ENCODE results near the gene MRPS22.

Gene MRPS22

DNA sequence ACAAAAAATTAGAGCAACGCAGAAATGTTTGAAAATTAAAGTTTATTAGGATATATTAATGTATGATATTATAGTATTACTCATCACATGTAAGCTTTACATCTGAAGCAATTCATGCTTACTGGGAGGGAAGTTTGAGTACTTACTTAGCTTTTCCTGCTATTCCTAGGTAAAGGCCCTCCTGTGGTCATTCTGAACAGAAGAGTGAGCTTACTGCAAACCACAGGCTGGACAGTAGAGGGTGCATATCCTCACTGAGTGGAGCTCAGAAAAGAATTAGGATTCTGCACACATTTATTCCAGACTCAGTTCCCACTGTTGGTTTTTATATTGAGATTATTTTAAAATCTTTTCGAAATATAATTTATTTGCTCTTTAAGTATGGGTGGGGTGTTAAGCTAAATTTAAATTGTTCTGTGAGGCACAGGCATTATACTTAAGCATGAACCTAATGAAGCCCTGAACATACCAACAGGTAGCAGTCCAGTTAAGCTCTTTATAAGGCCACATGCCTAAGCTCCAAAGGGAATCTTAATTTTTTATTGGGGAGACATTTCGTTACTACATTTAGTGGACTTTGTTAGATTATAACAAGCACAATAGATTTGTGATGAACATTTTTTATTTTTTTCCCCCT, 10.2 kb downstream of the MRPS22 start:
- Histone ChIP-seq H3K27me3 (ENCODE audit: control insufficient read depth, insufficient read depth, low read length) (no peaks in the 10 kb centered on the region), H3K36me3 (ENCODE audit: control insufficient read depth, insufficient read depth, low read length) (peaks cover 27% of the 10 kb centered on the region)

DNA sequence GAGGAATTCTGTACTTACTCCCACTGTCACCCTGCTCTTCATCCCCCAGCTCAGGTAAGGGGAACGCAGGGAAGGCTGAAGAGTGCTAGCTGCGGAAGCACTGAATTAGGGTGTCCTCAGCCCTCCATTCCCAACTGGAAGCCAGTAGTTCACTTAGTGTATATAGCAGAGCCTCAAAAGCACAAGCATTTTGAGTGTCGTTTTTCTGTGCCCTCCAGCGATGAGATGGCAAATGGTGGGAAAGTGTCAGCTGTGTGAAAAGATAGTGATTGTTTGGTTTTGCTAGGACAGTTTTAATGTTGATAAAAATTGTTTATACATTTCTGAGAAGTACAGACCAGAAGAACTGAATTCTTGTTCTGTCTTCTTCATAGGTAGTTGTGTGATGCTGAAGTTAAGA, 10.8 kb downstream of the MRPS22 start:
- H3K9me3 ChIP-seq (ENCODE audit: control insufficient read depth, low read length): no peaks in the 10 kb centered on the region
- peaks cover 25% of the 10 kb centered on the region for H3K36me3 ChIP-seq (ENCODE audit: control insufficient read depth, insufficient read depth, low read length)
- H3K4me1 ChIP-seq (ENCODE audit: control insufficient read depth, insufficient read depth, low read length): no peaks in the 10 kb centered on the region
- no peaks in the 10 kb centered on the region for H3K27me3 ChIP-seq (ENCODE audit: control insufficient read depth, insufficient read depth, low read length)
- no peak overlapping the region for H3K9ac ChIP-seq (ENCODE audit: low read length)
- H3K4me3 ChIP-seq (ENCODE audit: low read length): no peak overlapping the region

More for the DNA sequence above, 10.2 kb downstream of the MRPS22 start:
- Histone ChIP-seq H3K4me1 (ENCODE audit: control insufficient read depth, insufficient read depth, low read length) (no peaks in the 10 kb centered on the region), H3K9ac (ENCODE audit: low read length) (no peak overlapping the region), H3K9me3 (ENCODE audit: control insufficient read depth, low read length) (no peaks in the 10 kb centered on the region), H3K4me3 (ENCODE audit: low read length) (no peak overlapping the region)

GRCh38 chr3:139355476-139355875, 11.7 kb downstream of the MRPS22 start:
- no peak overlapping the region for H3K9ac ChIP-seq (ENCODE audit: low read length)
- H3K36me3 ChIP-seq (ENCODE audit: control insufficient read depth, insufficient read depth, low read length): peaks cover 20% of the 10 kb centered on the region
- H3K4me3 ChIP-seq (ENCODE audit: low read length): no peak overlapping the region
- H3K4me1 ChIP-seq (ENCODE audit: control insufficient read depth, insufficient read depth, low read length): no peaks in the 10 kb centered on the region
- H3K27me3 ChIP-seq (ENCODE audit: control insufficient read depth, insufficient read depth, low read length): no peaks in the 10 kb centered on the region
- H3K9me3 ChIP-seq (ENCODE audit: control insufficient read depth, low read length): no peaks in the 10 kb centered on the region

DNA sequence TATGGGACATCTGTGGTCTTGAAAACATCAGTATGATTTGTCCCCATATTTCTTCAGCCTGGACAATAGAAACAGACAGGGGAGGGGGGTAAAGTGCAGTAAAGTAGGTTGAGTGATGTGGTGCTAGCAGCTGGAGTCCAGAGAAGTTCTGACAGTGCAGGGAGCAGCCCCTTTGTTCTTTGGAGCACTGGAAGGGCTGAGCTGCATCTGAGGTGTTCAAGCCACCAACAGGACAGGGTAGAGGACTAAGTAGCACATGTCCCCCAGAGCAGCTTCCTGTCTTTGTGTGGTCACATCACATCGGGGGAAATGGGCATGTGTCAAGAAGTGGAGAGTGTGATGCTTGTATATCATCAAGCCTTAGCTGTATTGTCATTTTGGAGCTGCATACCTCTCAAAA, 12.1 kb downstream of the MRPS22 start:
- no peak overlapping the region for H3K4me3 ChIP-seq (ENCODE audit: low read length)
- H3K27me3 ChIP-seq (ENCODE audit: control insufficient read depth, insufficient read depth, low read length): no peaks in the 10 kb centered on the region
- H3K9me3 ChIP-seq (ENCODE audit: control insufficient read depth, low read length): no peaks in the 10 kb centered on the region
- H3K36me3 ChIP-seq (ENCODE audit: control insufficient read depth, insufficient read depth, low read length): peaks cover 20% of the 10 kb centered on the region
- H3K4me1 ChIP-seq (ENCODE audit: control insufficient read depth, insufficient read depth, low read length): no peaks in the 10 kb centered on the region
- H3K9ac ChIP-seq (ENCODE audit: low read length): no peak overlapping the region

- no peak overlapping the region for H3K4me3 ChIP-seq (ENCODE audit: low read length)
- H3K36me3 ChIP-seq (ENCODE audit: control insufficient read depth, insufficient read depth, low read length): peaks cover 20% of the 10 kb centered on the region
- H3K27me3 ChIP-seq (ENCODE audit: control insufficient read depth, insufficient read depth, low read length): no peaks in the 10 kb centered on the region
- H3K9ac ChIP-seq (ENCODE audit: low read length): no peak overlapping the region
- no peaks in the 10 kb centered on the region for H3K9me3 ChIP-seq (ENCODE audit: control insufficient read depth, low read length)
- H3K4me1 ChIP-seq (ENCODE audit: control insufficient read depth, insufficient read depth, low read length): no peaks in the 10 kb centered on the region
Measured at GRCh38 chr3:139357899-139358298, 14.1 kb downstream of the MRPS22 start.

DNA sequence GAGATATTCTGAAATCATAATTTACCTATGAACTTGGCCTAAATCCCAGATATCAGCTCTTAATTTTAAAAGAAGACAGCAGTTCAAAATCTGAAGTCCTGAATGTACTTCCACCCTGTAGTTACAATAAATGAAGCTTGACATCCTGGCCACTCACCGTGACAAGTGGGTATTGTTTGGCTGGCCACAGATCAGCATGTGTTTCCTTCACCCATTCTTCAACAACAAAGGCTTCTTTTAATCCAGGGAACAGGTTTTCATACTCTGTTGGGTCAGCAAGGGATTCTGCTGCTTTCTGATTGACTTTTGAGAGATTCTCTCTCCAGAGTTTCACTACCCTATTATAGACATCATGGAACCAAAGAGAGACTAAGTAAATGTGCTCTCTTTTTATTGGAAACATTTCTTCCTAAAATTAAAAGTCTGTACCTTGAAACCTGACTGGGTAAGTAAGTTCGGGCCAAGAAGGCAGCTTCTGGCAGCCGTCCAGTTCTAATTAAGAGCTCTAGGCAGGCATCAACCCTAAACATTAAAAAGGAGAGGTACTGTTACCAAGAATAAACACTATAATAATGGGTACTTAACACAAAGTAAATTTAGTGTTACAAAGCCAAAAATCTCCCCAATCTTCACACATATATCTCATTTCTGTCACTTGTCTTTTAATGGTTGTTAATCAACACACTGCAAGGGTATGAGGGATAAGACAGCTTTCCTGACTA, 15.2 kb downstream of the MRPS22 start:
- Histone ChIP-seq H3K9me3 (ENCODE audit: control insufficient read depth, low read length) (no peaks in the 10 kb centered on the region), H3K36me3 (ENCODE audit: control insufficient read depth, insufficient read depth, low read length) (peaks cover 20% of the 10 kb centered on the region), H3K4me1 (ENCODE audit: control insufficient read depth, insufficient read depth, low read length) (no peaks in the 10 kb centered on the region), H3K27me3 (ENCODE audit: control insufficient read depth, insufficient read depth, low read length) (no peaks in the 10 kb centered on the region), H3K4me3 (ENCODE audit: low read length) (no peak overlapping the region), H3K9ac (ENCODE audit: low read length) (no peak overlapping the region)

DNA sequence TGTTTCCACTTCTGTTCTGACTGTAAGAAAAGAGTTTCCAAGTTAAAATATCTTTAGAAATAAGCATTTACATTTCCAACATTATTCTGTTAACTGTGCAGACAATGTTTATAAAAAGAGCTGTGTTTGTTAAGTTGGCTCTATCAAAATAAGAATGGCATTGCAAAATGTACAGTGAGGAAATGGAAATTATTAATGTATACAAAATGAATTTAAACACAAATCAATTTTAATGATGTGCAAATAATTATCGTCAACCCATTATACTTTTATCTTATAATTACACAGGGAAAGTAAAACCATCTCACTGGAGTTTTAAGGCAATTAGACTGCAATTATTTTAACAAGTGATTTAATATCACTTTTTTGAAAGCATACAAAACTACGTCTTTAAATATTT, 17.5 kb downstream of the MRPS22 start:
- H3K27me3 ChIP-seq (ENCODE audit: control insufficient read depth, insufficient read depth, low read length): no peaks in the 10 kb centered on the region
- no peaks in the 10 kb centered on the region for H3K9me3 ChIP-seq (ENCODE audit: control insufficient read depth, low read length)
- H3K36me3 ChIP-seq (ENCODE audit: control insufficient read depth, insufficient read depth, low read length): peaks cover 18% of the 10 kb centered on the region
- H3K4me1 ChIP-seq (ENCODE audit: control insufficient read depth, insufficient read depth, low read length): peaks cover 7% of the 10 kb centered on the region
- no peak overlapping the region for H3K4me3 ChIP-seq (ENCODE audit: low read length)
- no peak overlapping the region for H3K9ac ChIP-seq (ENCODE audit: low read length)

GRCh38 chr3:139364549-139364948, 20.7 kb downstream of the MRPS22 start:
- no peaks in the 10 kb centered on the region for H3K9me3 ChIP-seq (ENCODE audit: control insufficient read depth, low read length)
- H3K9ac ChIP-seq (ENCODE audit: low read length): no peak overlapping the region
- H3K4me3 ChIP-seq (ENCODE audit: low read length): no peak overlapping the region
- H3K27me3 ChIP-seq (ENCODE audit: control insufficient read depth, insufficient read depth, low read length): no peaks in the 10 kb centered on the region
- peaks cover 7% of the 10 kb centered on the region for H3K4me1 ChIP-seq (ENCODE audit: control insufficient read depth, insufficient read depth, low read length)
- peaks cover 9% of the 10 kb centered on the region for H3K36me3 ChIP-seq (ENCODE audit: control insufficient read depth, insufficient read depth, low read length)

DNA sequence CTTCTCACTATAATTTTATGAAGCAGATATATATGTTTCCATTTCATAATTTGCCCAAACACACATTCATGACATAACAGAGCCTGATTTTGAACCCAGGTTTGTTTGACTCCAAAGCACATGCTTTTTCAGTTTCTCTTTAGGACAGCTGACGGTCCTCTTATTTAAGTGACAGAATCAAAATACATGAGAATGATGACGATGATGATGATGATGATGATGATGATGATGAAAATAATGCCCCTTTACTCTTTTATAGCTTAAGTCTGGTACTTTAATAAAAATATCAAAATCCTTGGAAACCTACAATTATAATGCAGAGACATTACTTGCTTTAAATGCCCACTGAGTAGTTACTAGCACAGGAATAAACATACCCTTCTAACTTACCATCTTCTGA, 30.3 kb downstream of the MRPS22 start:
- Histone ChIP-seq H3K9ac (ENCODE audit: low read length) (no peak overlapping the region), H3K4me3 (ENCODE audit: low read length) (no peak overlapping the region), H3K4me1 (ENCODE audit: control insufficient read depth, insufficient read depth, low read length) (no peaks in the 10 kb centered on the region), H3K36me3 (ENCODE audit: control insufficient read depth, insufficient read depth, low read length) (peaks cover 13% of the 10 kb centered on the region), H3K9me3 (ENCODE audit: control insufficient read depth, low read length) (no peaks in the 10 kb centered on the region), H3K27me3 (ENCODE audit: control insufficient read depth, insufficient read depth, low read length) (no peaks in the 10 kb centered on the region)

DNA sequence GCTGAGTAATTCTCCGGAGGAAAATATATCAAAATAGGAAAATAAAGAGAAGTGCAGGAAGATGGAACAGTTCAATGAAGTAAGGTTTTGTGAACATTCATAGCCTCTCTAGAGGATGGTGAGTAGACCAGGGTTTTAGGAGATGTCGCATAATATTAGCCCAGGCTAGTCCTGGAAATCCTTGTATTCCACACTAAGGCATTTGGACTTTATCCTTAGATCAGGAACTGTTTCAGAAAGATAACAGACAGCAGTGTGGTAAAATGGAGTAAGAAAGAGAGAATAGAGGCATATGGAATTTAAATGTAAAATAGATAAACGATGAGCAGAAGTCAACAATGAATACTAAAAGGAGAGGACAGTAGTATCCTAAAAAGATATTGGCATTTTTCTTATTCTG, 33.6 kb downstream of the MRPS22 start:
- H3K9ac ChIP-seq (ENCODE audit: low read length): no peak overlapping the region

DNA sequence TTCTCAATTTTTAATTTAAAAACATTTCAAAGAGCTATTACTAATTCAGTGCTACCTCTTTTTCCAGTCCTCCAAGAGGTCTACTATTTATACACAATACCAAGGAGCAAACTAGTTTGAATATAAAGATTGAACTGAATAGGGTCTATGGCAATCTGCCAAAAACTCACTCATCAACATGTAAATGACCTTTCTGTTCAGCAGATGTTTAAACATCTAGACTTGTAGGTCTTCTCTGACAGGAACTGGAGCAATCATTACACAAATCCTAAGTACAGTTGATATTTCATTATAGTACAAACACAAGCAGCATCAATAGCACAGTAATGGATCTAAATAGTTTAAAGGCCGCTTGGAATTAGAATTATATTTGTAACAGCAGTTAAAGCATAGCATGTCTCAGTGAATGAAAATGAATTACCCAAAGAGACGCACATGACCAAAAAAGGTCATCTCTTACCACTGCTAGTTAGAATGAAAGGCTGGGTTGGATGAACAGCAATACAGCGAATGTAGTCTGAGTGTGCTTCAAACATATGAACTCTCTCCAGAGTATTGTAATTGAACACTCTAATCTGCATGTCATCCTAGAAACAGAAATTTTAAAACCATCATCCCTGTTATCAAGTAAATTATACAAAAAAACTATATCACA, 34.9 kb downstream of the MRPS22 start:
- no peak overlapping the region for H3K4me3 ChIP-seq (ENCODE audit: low read length)
- no peaks in the 10 kb centered on the region for H3K9me3 ChIP-seq (ENCODE audit: control insufficient read depth, low read length)
- no peaks in the 10 kb centered on the region for H3K4me1 ChIP-seq (ENCODE audit: control insufficient read depth, insufficient read depth, low read length)
- no peaks in the 10 kb centered on the region for H3K27me3 ChIP-seq (ENCODE audit: control insufficient read depth, insufficient read depth, low read length)
- H3K9ac ChIP-seq (ENCODE audit: low read length): no peak overlapping the region
- no peaks in the 10 kb centered on the region for H3K36me3 ChIP-seq (ENCODE audit: control insufficient read depth, insufficient read depth, low read length)

More for the DNA sequence above, 33.6 kb downstream of the MRPS22 start:
- no peaks in the 10 kb centered on the region for H3K4me1 ChIP-seq (ENCODE audit: control insufficient read depth, insufficient read depth, low read length)
- H3K27me3 ChIP-seq (ENCODE audit: control insufficient read depth, insufficient read depth, low read length): no peaks in the 10 kb centered on the region
- peaks cover 9% of the 10 kb centered on the region for H3K36me3 ChIP-seq (ENCODE audit: control insufficient read depth, insufficient read depth, low read length)
- H3K4me3 ChIP-seq (ENCODE audit: low read length): no peak overlapping the region
- no peaks in the 10 kb centered on the region for H3K9me3 ChIP-seq (ENCODE audit: control insufficient read depth, low read length)

GRCh38 chr3:139380575-139380974, 36.8 kb downstream of the MRPS22 start:
- Histone ChIP-seq H3K36me3 (ENCODE audit: control insufficient read depth, insufficient read depth, low read length) (no peaks in the 10 kb centered on the region), H3K9me3 (ENCODE audit: control insufficient read depth, low read length) (no peaks in the 10 kb centered on the region)

More at GRCh38 chr3:139380575-139380974, 36.8 kb downstream of the MRPS22 start:
- H3K4me3 ChIP-seq (ENCODE audit: low read length): no peak overlapping the region
- no peaks in the 10 kb centered on the region for H3K4me1 ChIP-seq (ENCODE audit: control insufficient read depth, insufficient read depth, low read length)
- no peaks in the 10 kb centered on the region for H3K27me3 ChIP-seq (ENCODE audit: control insufficient read depth, insufficient read depth, low read length)
- H3K9ac ChIP-seq (ENCODE audit: low read length): no peak overlapping the region
